WTC11 (cell line): Measurements from ENCODE around the gene CTDP1. TPM values are rescaled to one million over a fixed set of nuclear protein-coding genes. Genes with fewer than 3 reads are reported as not detected.

ENCODE experiments used
- ATAC-seq: fragments of 200-7000 bp; cut with Tn5 transposase; 2 replicates; pipeline ENCODE4 v1.10.0; 2021; ENCODE audit warnings: mild to moderate bottlenecking, moderate library complexity
- CTCF ChIA-PET: fragments of 300-600 bp; sonication (Branson Sonifier 250); formaldehyde crosslinking; loops from one replicate; lab custom pipeline; 2021; ENCODE audit warnings: antibody characterized with exemption; lab: Charles Lee
- POLR2A ChIA-PET: fragments of 350-600 bp; sonication (Branson Sonifier 250); formaldehyde crosslinking; loops from one replicate; lab custom pipeline; 2021; ENCODE audit warnings: antibody characterized with exemption; lab: Charles Lee
- DNase-seq: peaks from one replicate; pipeline ENCODE4 v3.0.0; 2021; ENCODE audit warnings: low spot score
- H3K27ac Mint-ChIP-seq: 2 replicates; pipeline ENCODE4 v1.8.0; 2021; ENCODE audit warnings: mixed read lengths
- H3K27me3 Mint-ChIP-seq: 2 replicates; pipeline ENCODE4 v1.8.0; 2021; ENCODE audit warnings: low read depth, mild to moderate bottlenecking, moderate library complexity, mixed read lengths
- H3K36me3 Mint-ChIP-seq: 2 replicates; pipeline ENCODE4 v1.8.0; 2021; ENCODE audit warnings: mixed read lengths
- H3K4me1 Mint-ChIP-seq: 2 replicates; pipeline ENCODE4 v1.8.0; 2022; ENCODE audit warnings: mixed read lengths
- H3K4me3 Mint-ChIP-seq: 2 replicates; pipeline ENCODE4 v1.8.0; 2021; ENCODE audit warnings: mild to moderate bottlenecking, moderate library complexity, mixed read lengths
- H3K9me3 Mint-ChIP-seq: 2 replicates; pipeline ENCODE4 v1.8.0; 2021; ENCODE audit warnings: mixed read lengths
- ATF6 ChIP-seq: sonication (generic); formaldehyde crosslinking; IDR thresholded peaks from 2 replicates; pipeline ENCODE4 v1.8.1; 2023; ENCODE audit warnings: mild to moderate bottlenecking, missing genetic modification reagents
- CBFB ChIP-seq: sonication (generic); formaldehyde crosslinking; IDR thresholded peaks from 2 replicates; pipeline ENCODE4 v1.8.1; 2022; ENCODE audit warnings: mild to moderate bottlenecking, low read depth, missing genetic modification reagents
- ELF4 ChIP-seq: sonication (generic); formaldehyde crosslinking; IDR thresholded peaks from 2 replicates; pipeline ENCODE4 v1.8.1; 2022; ENCODE audit warnings: low read depth, mild to moderate bottlenecking, moderate library complexity, missing genetic modification reagents
- ETV6 ChIP-seq: sonication (generic); formaldehyde crosslinking; IDR thresholded peaks from 2 replicates; pipeline ENCODE4 v1.8.1; 2022; ENCODE audit warnings: mild to moderate bottlenecking, missing genetic modification reagents
- GTF2I ChIP-seq: fragments of 250-450 bp; sonication (Bioruptor Pico); conservative IDR thresholded peaks from 2 replicates; pipeline ENCODE4 v1.4.0; 2021; ENCODE audit warnings: mild to moderate bottlenecking
- MAX ChIP-seq: sonication (generic); formaldehyde crosslinking; IDR thresholded peaks from 2 replicates; pipeline ENCODE4 v1.8.0; 2022; ENCODE audit warnings: mild to moderate bottlenecking, missing genetic modification reagents
- MYBL2 ChIP-seq: sonication (generic); formaldehyde crosslinking; IDR thresholded peaks from 2 replicates; pipeline ENCODE4 v1.8.1; 2023; ENCODE audit warnings: mild to moderate bottlenecking, moderate library complexity, missing genetic modification reagents
- NFE2L1 ChIP-seq: sonication (generic); formaldehyde crosslinking; IDR thresholded peaks from 2 replicates; pipeline ENCODE4 v1.8.1; 2023; ENCODE audit warnings: missing genetic modification reagents
- NR1H2 ChIP-seq: sonication (generic); formaldehyde crosslinking; IDR thresholded peaks from 2 replicates; pipeline ENCODE4 v1.9.0; 2021; ENCODE audit warnings: mild to moderate bottlenecking, moderate library complexity, missing genetic modification reagents
- OVOL2 ChIP-seq: fragments of 250-450 bp; sonication (Bioruptor Pico); IDR thresholded peaks from 2 replicates; pipeline ENCODE4 v1.9.0; 2021; ENCODE audit warnings: mild to moderate bottlenecking, borderline replicate concordance
- SOX15 ChIP-seq: fragments of 250-450 bp; sonication (Bioruptor Pico); IDR thresholded peaks from 2 replicates; pipeline ENCODE4 v1.9.0; 2021; ENCODE audit warnings: mild to moderate bottlenecking
- STAT6 ChIP-seq: sonication (generic); formaldehyde crosslinking; conservative IDR thresholded peaks from 2 replicates; pipeline ENCODE4 v1.8.1; 2023; ENCODE audit warnings: mild to moderate bottlenecking, low read depth, missing genetic modification reagents, moderate library complexity
- TP53 ChIP-seq: sonication (generic); formaldehyde crosslinking; IDR thresholded peaks from 2 replicates; pipeline ENCODE4 v1.8.1; 2023; ENCODE audit warnings: mild to moderate bottlenecking, missing genetic modification reagents
- ZNF121 ChIP-seq: sonication (generic); formaldehyde crosslinking; IDR thresholded peaks from 2 replicates; pipeline ENCODE4 v1.8.0; 2023; ENCODE audit warnings: missing genetic modification reagents
- ZNF263 ChIP-seq: sonication (generic); formaldehyde crosslinking; IDR thresholded peaks from 2 replicates; pipeline ENCODE4 v1.8.1; 2022; ENCODE audit warnings: low read depth, mild to moderate bottlenecking, moderate library complexity, missing genetic modification reagents
- total RNA-seq: library from RNA; stranded (reverse); gene quantifications from 3 replicates; pipeline ENCODE4 v1.2.3, GENCODE V29; 2021
- TF ChIP-seq, protein P1 (sequence below): fragments of 250-450 bp; sonication (Bioruptor Pico); IDR thresholded peaks from 2 replicates; pipeline ENCODE4 v1.9.0; 2021; ENCODE audit warnings: mild to moderate bottlenecking, borderline replicate concordance
- TF ChIP-seq, protein P2 (sequence below): fragments of 250-450 bp; sonication (Bioruptor Pico); conservative IDR thresholded peaks from 2 replicates; pipeline ENCODE4 v1.9.0; 2021; ENCODE audit warnings: mild to moderate bottlenecking
- TF ChIP-seq, protein P3 (sequence below): fragments of 250-450 bp; sonication (Bioruptor Pico); IDR thresholded peaks from 2 replicates; pipeline ENCODE4 v2.1.2; 2022; ENCODE audit warnings: mild to moderate bottlenecking, moderate library complexity

The CTDP1 gene
- total RNA-seq, 1 experiment from 2014 or later, result 39.7 TPM

GRCh38 chr18:79690071-79690470 lies 10.5 kb downstream of the CTDP1 start:
- DNase-seq (no peak), ATAC-seq (no peak)
- CTCF ChIA-PET, result no interaction called here
- Mint-ChIP-seq H3K36me3 (no peaks in the 10 kb centered on the region), H3K27me3 (no peaks in the 10 kb centered on the region), H3K4me1 (peaks cover 20% of the 10 kb centered on the region), H3K4me3 (no peak overlapping the region), H3K27ac (peak overlapping the region; percentile 60), H3K9me3 (no peaks in the 10 kb centered on the region)
- TF ChIP-seq ELF4 (CRISPR knock-in tag) (no peak), ATF6 (CRISPR knock-in tag) (no peak), ZNF121 (CRISPR knock-in tag) (no peak)
- POLR2A ChIA-PET, result no interaction called here

GRCh38 chr18:79690586-79691482 lies 11.2 kb downstream of the CTDP1 start:
- POLR2A ChIA-PET, result no interaction called here
- DNase-seq (no peak), ATAC-seq (no peak)
- Mint-ChIP-seq H3K27me3 (no peaks in the 10 kb centered on the region), H3K9me3 (no peaks in the 10 kb centered on the region), H3K36me3 (peaks cover 5% of the 10 kb centered on the region; the same call in 1 of the 2 replicates), H3K27ac (peak overlapping the region; percentile 60), H3K4me3 (no peak overlapping the region), H3K4me1 (peaks cover 20% of the 10 kb centered on the region)
- CTCF ChIA-PET, result no interaction called here
- no peak for TF ChIP-seq NR1H2 (CRISPR knock-in tag)
- no peak for TF ChIP-seq STAT6
- TF ChIP-seq TP53, result no peak
- TF ChIP-seq NFE2L1 (CRISPR knock-in tag), result no peak
- no peak for TF ChIP-seq ETV6 (CRISPR knock-in tag)
- TF ChIP-seq, protein P1, sequence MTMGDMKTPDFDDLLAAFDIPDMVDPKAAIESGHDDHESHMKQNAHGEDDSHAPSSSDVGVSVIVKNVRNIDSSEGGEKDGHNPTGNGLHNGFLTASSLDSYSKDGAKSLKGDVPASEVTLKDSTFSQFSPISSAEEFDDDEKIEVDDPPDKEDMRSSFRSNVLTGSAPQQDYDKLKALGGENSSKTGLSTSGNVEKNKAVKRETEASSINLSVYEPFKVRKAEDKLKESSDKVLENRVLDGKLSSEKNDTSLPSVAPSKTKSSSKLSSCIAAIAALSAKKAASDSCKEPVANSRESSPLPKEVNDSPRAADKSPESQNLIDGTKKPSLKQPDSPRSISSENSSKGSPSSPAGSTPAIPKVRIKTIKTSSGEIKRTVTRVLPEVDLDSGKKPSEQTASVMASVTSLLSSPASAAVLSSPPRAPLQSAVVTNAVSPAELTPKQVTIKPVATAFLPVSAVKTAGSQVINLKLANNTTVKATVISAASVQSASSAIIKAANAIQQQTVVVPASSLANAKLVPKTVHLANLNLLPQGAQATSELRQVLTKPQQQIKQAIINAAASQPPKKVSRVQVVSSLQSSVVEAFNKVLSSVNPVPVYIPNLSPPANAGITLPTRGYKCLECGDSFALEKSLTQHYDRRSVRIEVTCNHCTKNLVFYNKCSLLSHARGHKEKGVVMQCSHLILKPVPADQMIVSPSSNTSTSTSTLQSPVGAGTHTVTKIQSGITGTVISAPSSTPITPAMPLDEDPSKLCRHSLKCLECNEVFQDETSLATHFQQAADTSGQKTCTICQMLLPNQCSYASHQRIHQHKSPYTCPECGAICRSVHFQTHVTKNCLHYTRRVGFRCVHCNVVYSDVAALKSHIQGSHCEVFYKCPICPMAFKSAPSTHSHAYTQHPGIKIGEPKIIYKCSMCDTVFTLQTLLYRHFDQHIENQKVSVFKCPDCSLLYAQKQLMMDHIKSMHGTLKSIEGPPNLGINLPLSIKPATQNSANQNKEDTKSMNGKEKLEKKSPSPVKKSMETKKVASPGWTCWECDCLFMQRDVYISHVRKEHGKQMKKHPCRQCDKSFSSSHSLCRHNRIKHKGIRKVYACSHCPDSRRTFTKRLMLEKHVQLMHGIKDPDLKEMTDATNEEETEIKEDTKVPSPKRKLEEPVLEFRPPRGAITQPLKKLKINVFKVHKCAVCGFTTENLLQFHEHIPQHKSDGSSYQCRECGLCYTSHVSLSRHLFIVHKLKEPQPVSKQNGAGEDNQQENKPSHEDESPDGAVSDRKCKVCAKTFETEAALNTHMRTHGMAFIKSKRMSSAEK, result no peak
- no peak for TF ChIP-seq ATF6 (CRISPR knock-in tag)
- TF ChIP-seq GTF2I (CRISPR knock-in tag), result no peak
- no peak for TF ChIP-seq MAX (CRISPR knock-in tag)
- TF ChIP-seq CBFB (CRISPR knock-in tag), result no peak
- no peak for TF ChIP-seq MYBL2 (CRISPR knock-in tag)
- TF ChIP-seq, protein P2, sequence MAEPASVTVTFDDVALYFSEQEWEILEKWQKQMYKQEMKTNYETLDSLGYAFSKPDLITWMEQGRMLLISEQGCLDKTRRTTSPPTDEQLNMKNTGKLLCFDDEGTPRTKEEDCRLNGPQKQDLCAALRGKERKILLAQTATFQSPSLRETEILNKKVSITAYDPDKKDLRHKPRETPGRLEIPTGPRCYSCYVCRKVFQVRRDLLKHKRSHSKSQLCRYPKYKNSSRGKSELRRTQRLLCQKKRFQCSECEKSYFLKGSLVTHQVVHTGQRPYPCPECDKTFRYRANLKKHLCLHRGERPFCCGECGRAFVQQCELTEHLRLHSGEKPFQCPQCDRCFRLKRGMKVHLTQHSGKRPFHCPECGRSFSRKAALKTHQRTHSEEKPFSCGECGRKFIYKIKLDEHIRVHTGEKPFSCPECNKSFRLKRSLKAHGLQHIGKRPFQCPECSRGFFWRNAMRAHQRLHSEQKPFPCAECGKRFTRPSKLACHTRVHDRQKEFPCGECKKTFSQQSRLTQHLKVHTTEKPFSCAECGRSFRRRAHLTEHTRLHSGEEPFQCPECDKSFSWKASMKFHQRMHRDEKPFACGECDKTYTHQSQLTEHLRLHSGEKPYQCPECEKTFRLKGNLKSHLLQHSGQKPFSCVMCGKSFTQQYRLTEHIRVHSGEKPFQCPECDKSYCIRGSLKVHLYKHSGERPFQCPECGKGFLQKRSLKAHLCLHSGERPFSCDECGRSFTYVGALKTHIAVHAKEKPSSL, result no peak
- TF ChIP-seq, protein P3, sequence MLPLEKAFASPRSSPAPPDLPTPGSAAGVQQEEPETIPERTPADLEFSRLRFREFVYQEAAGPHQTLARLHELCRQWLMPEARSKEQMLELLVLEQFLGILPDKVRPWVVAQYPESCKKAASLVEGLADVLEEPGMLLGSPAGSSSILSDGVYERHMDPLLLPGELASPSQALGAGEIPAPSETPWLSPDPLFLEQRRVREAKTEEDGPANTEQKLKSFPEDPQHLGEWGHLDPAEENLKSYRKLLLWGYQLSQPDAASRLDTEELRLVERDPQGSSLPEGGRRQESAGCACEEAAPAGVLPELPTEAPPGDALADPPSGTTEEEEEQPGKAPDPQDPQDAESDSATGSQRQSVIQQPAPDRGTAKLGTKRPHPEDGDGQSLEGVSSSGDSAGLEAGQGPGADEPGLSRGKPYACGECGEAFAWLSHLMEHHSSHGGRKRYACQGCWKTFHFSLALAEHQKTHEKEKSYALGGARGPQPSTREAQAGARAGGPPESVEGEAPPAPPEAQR (CRISPR knock-in tag), result no peak
- no peak for TF ChIP-seq SOX15
- TF ChIP-seq ZNF263 (CRISPR knock-in tag), result no peak
- TF ChIP-seq OVOL2 (CRISPR knock-in tag), result no peak
